Mesothelial cell of epicardium (in vitro differentiated cells): ENCODE results near the gene MYLIP. TPM values are rescaled to one million over a fixed set of nuclear protein-coding genes. Genes with fewer than 3 reads are reported as not detected.

Experiments used
- DNase-seq, 2 experiments: peaks; one replicate each; pipeline ENCODE4 v3.0.0; 2021; ENCODE audit warnings: low spot score in 2 of 2; ENCODE audit not compliant: unreplicated experiment in 2 of 2
- H3K27ac Mint-ChIP-seq: 2 replicates; pipeline ENCODE4 v1.8.0; 2021; ENCODE audit warnings: mixed read lengths
- H3K27me3 Mint-ChIP-seq: 2 replicates; pipeline ENCODE4 v1.8.0; 2021; ENCODE audit warnings: low read depth, mixed read lengths
- H3K36me3 Mint-ChIP-seq: 2 replicates; pipeline ENCODE4 v1.8.0; 2021; ENCODE audit warnings: mixed read lengths
- H3K4me1 Mint-ChIP-seq: 2 replicates; pipeline ENCODE4 v1.8.0; 2021; ENCODE audit warnings: mixed read lengths
- H3K4me3 Mint-ChIP-seq: 2 replicates; pipeline ENCODE4 v1.8.0; 2021; ENCODE audit warnings: mild to moderate bottlenecking, moderate library complexity, mixed read lengths
- H3K9me3 Mint-ChIP-seq: 2 replicates; pipeline ENCODE4 v1.8.0; 2021; ENCODE audit warnings: mixed read lengths
- CTCF ChIP-seq: fragments of 200-600 bp; sonication (generic); IDR thresholded peaks from one replicate; pipeline ENCODE4 v1.5.0; 2021; ENCODE audit warnings: antibody characterized with exemption; ENCODE audit not compliant: unreplicated experiment
- total RNA-seq: library from RNA; stranded (reverse); gene quantifications from 3 replicates; pipeline ENCODE4 v1.2.1, GENCODE V29; 2021

MYLIP gene
- total RNA-seq, 1 donor from 2014 or later: 25.7 TPM

GRCh38 chr6:16140607-16141006 is 11.7 kb downstream of the MYLIP start:
- H3K27me3 Mint-ChIP-seq: no peaks in the 10 kb centered on the region

GRCh38 chr6:16141514-16141913 is 12.6 kb downstream of the MYLIP start:
- no peak for DNase-seq
- Mint-ChIP-seq H3K4me1 (peaks cover 48% of the 10 kb centered on the region), H3K4me3 (no peak overlapping the region), H3K36me3 (peaks cover 57% of the 10 kb centered on the region), H3K27ac (no peak overlapping the region), H3K27me3 (no peaks in the 10 kb centered on the region), H3K9me3 (peaks cover 7% of the 10 kb centered on the region)
- TF ChIP-seq CTCF: no peak

More at GRCh38 chr6:16140607-16141006, 11.7 kb downstream of the MYLIP start:
- Mint-ChIP-seq H3K4me3 (no peak overlapping the region), H3K27ac (no peak overlapping the region), H3K4me1 (peaks cover 44% of the 10 kb centered on the region), H3K36me3 (peaks cover 48% of the 10 kb centered on the region), H3K9me3 (peaks cover 7% of the 10 kb centered on the region)
- DNase-seq: no peak
- no peak for TF ChIP-seq CTCF

- H3K4me3 Mint-ChIP-seq: no peak overlapping the region
- no peak overlapping the region for H3K27ac Mint-ChIP-seq
- peaks cover 6% of the 10 kb centered on the region for H3K27me3 Mint-ChIP-seq
- peaks cover 24% of the 10 kb centered on the region for H3K4me1 Mint-ChIP-seq
- H3K36me3 Mint-ChIP-seq: peaks cover 84% of the 10 kb centered on the region
- peaks cover 12% of the 10 kb centered on the region for H3K9me3 Mint-ChIP-seq
- DNase-seq: no peak
- no peak for TF ChIP-seq CTCF
These were observed 16.2 kb downstream of the MYLIP start for GRCh38 chr6:16145038-16145437.

GRCh38 chr6:16146028-16146427 is 17.1 kb downstream of the MYLIP start:
- H3K27ac Mint-ChIP-seq: peak overlapping the region; percentile 5
- no peak overlapping the region for H3K4me3 Mint-ChIP-seq
- peaks cover 6% of the 10 kb centered on the region for H3K27me3 Mint-ChIP-seq
- peaks cover 81% of the 10 kb centered on the region for H3K36me3 Mint-ChIP-seq
- H3K4me1 Mint-ChIP-seq: peaks cover 14% of the 10 kb centered on the region
- TF ChIP-seq CTCF: no peak
- DNase-seq: no peak
- peaks cover 12% of the 10 kb centered on the region for H3K9me3 Mint-ChIP-seq

- Mint-ChIP-seq H3K4me1 (peaks cover 14% of the 10 kb centered on the region), H3K27me3 (peaks cover 6% of the 10 kb centered on the region), H3K27ac (peak overlapping the region; percentile 27), H3K36me3 (peaks cover 80% of the 10 kb centered on the region), H3K4me3 (no peak overlapping the region), H3K9me3 (peaks cover 12% of the 10 kb centered on the region)
- no peak for DNase-seq
- no peak for TF ChIP-seq CTCF
These were observed 17.7 kb downstream of the MYLIP start for GRCh38 chr6:16146527-16146955.

- Mint-ChIP-seq H3K36me3 (peaks cover 65% of the 10 kb centered on the region), H3K27ac (no peak overlapping the region), H3K9me3 (peaks cover 6% of the 10 kb centered on the region), H3K27me3 (peaks cover 6% of the 10 kb centered on the region), H3K4me3 (no peak overlapping the region), H3K4me1 (peaks cover 26% of the 10 kb centered on the region)
- no peak for DNase-seq
- no peak for TF ChIP-seq CTCF
These were observed 19.6 kb downstream of the MYLIP start for GRCh38 chr6:16148498-16148897.
